HG02870 (cell line): Measurements from ENCODE around the gene SLC44A3.
"Not testable (repeated sequence)": the region's sequence is repeated elsewhere in the genome, so short reads cannot be mapped to it uniquely, and the experiment has no call there.

Experiments
- ATAC-seq: cut with Tn5 transposase; IDR thresholded peaks from one replicate; pipeline ENCODE4 v1.9.1; 2021; ENCODE audit warnings: mild to moderate bottlenecking, moderate library complexity; ENCODE audit not compliant: unreplicated experiment

The SLC44A3 gene

DNA sequence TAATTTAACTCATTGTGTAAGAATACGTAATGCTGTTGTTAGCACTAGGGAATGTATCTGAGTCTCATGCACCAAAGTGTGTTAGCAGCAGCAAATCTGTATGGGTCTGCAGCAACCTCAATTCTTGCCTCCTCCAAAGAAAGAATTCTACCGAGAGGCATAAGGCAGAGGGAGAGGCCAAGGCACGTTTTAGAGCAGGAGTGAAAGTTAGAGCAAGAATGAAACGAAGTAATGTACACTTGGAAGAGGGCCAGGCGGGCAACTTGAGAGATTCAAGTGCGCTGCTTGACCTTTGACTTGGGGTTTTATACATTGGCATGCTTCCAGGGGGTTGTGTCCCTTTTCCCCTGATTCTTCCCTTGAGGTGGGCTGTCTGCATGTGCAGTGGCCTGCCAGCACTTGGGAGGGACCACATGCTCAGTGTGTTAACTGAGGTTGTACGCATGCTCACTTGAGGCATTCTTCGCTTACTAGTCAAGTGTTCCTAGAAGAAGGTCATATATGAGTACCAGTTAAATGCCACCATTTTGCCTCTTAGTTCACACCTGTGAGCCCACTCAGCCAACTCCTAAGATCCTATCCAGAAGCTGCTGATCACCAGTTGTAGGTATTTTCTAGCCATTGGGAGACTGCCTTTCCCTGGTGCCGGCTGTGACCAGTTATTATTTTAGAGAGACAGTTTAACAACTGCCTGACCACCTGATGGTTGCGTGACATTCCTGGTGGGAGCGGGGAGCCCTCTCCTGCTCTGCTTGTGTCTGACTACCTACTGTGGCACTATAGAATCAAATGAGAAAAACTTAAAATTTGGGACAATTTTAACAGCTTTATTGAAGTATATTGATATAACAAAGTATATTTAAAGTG lies 109.4 kb downstream of the SLC44A3 start:
- ATAC-seq = no peak

DNA sequence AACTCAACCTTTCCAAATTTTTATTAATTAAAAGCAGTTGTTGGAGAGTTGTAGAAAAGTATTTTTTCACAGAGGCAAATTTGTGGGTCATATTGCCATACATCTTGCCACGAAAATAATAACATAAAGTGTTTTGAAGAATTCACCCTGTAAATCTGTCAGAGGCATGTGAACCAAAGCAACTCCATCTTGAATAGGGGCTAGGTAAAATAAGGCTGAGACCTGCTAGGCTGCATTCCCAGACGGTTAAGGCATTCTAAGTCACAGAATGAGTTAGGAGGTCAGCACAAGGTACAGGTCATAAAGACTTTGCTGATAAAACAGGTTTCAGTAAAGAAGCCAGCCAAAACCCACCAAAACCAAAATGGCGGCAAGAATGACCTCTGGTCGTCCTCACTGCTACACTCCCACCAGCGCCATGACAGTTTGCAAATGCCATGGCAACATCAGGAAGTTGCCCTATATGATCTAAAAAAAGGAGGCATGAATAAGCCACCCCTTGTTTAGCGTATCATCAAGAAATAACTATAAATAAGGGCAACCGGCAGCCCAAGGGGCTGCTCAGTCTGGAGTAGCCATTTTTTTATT lies 111.2 kb downstream of the SLC44A3 start:
- no peak for ATAC-seq

DNA sequence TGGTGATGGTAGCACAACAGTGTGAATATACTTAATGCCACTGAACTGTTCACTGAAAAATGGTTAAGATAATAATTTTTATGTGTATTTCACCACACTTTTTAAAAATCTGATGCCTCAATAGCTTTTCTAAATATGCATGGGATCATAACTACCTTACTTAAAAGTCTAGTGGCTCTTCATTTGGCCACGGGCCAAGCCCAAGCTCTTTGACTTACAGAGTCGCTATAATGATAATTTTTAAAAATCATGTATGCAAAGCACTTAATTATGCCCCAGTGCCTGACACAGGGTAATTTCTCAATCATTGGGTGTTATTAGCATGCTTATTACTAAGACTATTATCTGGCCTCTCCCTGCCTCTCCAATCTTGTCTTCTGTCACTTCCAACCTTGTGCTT lies 114.4 kb downstream of the SLC44A3 start:
- no peak for ATAC-seq

DNA sequence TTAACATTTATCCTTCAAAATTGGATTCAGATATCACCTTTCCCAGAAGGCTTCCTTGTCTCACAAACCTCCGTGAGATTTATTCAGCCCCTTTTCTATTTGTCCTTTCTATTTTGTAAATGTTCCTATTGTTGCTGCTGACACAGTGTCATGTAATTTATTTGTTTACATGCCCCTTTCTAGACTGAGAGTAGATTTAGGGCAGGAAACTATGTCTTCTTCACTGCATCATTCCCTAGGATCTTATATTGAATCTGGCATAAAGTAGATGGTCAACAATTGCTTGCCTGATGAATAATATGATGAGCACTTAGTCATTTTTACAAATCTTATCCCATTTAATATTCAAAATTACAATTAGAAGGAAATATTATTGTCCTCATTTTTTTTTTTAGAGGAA lies 114.9 kb downstream of the SLC44A3 start:
- ATAC-seq = no peak

DNA sequence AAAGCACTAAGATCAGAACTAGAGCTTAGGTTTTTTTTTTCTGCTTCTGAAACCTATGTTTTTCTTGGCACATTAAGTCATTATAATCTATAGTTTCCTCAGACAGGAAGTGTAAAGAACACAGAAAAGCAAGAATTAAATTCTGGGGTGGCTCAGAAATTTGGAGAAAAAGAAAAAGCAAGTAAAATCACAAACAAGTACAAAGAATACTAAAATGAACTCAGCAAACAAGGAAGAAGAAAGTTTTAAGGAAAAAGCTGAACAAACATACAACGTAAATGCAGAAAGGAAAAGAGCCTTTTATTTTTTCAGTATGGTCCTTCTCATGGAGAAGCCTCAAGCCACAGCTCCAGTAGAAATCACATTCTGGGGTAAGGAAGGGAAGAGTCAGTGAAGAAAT lies 115.3 kb downstream of the SLC44A3 start:
- no peak for ATAC-seq

DNA sequence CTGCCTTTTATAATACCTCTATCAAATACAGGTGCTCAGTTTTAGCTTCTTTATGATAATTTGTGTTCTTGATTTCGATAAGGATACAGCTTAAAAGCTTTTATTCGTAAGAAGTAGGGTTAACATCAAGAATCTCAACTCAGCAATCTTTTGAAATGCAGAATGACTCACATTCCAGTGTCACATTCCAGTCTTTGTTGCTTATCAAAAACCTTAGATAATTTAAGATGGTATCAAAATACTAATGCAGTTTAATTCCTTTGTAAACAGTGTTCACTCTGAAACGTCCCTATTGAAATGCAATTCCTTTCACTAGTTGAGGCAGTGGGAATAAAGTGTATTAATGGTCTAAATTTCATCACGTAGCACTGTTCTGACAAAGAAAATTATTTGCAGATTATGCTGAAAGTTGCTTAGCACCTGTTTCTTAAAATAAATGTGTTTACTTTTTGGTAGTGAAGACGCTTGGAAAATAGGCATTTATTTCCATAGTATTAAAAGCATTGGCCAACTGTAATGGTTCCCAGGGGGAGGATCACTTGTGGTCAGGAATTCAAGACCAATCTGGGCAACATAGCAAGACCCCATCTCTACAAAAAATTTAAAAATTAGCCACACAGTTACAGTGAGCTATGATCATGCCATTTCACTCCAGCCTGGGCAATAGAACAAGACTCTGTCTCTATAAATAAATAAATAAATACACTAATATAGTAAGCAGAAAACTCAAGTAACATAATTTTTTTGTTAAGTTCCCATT lies 116.9 kb downstream of the SLC44A3 start:
- ATAC-seq = no peak

DNA sequence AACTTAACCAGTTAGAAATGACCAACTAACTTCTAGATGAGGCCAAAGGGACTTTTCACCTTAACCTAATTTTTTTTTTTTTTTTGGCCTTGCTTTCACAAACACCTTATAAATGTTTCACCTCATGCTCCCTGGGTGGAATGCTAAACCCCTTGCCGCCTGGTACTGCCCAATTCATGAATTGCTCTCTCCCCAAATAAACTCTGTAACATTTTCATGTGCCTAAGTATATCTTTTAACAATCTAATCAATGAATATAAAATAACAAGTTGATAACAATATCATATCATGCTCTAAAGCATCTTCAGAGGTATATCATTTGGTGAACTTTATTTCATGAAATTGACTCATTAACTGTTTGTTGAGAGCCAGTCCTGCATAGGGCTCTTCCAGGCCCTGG lies 117.7 kb downstream of the SLC44A3 start:
- ATAC-seq = no peak

DNA sequence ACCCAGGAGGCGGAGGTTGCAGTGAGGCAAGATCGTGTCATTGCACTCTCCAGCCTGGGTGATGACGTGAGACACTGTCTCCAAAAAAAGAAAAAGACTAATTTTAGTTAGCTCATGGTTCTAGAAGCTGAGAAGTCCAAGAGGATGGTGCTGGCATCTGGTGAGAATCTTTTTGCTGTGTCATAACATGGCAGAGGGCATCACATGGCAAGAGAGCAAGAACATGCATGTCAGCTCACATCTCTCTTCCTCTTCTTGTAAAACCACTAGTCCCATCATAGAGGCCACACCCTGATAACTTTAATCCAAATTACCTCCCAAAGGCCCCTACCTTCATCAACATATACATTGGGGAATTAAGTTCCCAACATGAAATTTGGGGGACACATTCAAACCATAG lies 120.6 kb downstream of the SLC44A3 start:
- no peak for ATAC-seq

DNA sequence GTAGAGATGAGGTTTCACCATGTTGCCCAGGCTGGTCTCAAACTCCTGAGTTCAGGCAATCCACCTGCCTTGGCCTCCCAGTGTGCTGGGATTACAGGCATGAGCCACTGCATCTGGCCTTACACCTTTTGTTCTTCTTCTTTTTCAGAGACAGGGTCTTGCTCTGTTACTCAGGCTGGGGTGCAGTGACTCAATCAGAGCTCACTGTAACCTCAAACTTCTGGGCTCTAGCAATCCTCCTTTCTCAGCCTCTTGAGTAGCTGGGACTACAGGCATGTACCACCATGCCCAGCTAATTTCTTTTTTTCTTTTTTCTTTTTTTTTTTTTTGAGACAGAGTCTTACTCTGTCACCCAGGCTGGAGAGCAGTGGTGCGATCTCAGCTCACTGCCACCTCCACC lies 121.3 kb downstream of the SLC44A3 start:
- not testable (repeated sequence) for ATAC-seq

DNA sequence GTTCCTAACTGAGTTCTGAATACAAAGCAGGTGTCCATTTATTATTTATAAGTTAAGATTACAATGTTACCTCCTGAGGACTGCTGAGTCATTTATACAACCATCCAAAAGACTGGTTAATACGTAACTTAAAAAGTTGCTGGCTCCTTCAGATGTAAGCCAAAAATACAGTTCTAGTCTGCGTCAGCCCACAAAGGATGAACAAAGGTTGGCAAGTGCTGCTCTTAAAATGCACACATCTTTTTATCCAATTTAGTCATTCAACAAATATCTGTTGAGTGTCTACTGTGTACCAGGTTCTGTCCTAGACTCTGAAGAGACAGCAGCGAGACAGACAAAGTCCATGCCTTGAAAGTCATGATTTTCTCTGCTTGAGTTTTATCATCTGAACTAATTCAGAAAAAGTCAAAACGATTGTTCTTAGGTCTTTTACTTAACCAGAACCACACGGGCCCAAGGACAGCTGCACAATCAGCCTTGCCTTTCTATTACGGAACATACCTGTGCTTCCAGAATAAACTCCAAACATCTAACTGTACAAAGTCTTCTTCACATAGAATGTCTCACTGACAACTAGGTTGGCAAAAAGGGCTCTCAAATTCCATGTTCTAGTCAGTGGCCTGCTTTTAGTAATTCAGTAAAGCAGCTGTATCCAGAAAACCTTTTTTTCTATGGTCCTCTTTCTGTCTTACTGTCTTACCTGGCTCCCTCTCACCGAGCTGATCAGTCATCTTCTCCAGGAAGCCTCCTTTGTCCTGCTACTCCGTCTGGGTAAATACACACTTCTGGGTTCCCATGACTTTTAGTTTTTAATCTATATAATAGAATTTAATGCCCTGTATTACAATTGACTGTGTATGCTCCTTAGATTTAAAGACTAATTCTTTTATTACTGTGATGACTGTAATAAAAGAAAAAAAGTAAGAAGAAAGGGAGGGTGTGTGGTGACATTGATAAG lies 122.3 kb downstream of the SLC44A3 start:
- ATAC-seq = no peak
